ENCODE data around the gene DLK2. TPM values are rescaled to one million over a fixed set of nuclear protein-coding genes. Genes with fewer than 3 reads are reported as not detected.

DLK2 gene
- total RNA-seq, 1 experiment from 2014 or later = 0.75 TPM

DNA sequence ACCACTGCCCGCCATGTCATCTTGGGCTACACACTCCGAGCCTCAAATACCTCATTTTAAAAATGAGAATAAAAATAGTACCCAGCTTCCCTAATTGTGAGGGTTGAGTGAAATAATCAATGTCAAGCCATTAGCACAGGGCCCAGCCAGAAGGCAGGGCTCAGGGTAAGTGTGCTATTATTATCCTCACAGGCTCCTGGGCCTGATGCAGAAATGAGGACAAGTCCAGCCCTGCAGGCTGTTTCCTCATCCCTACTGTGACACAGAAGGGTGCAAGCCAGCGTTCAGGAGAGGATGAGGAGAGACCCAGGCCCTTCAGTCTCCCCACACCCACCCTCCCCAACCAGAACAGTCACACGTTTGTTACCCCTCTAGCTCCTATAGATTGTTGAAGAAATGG lies 4.0 kb downstream of the DLK2 start:
- ChIA-PET POLR2A (no interaction called here), CTCF (no interaction called here)
- Mint-ChIP-seq H3K9me3 (ENCODE audit: unreplicated experiment) (no peaks in the 10 kb centered on the region), H3K27ac (ENCODE audit: unreplicated experiment) (no peak overlapping the region), H3K4me3 (ENCODE audit: unreplicated experiment) (no peak overlapping the region), H3K36me3 (ENCODE audit: insufficient read depth, unreplicated experiment) (peaks cover 24% of the 10 kb centered on the region), H3K4me1 (ENCODE audit: low read depth, unreplicated experiment) (no peaks in the 10 kb centered on the region), H3K27me3 (ENCODE audit: insufficient read depth, unreplicated experiment) (no peaks in the 10 kb centered on the region)
- no peaks in the 10 kb centered on the region for H3K9me3 ChIP-seq
- intact Hi-C loops (cut with micrococcal nuclease; ENCODE audit: unreplicated experiment) = no loop called here
- no peak overlapping the region for H3K4me3 ChIP-seq (ENCODE audit: low read depth, low read length)
- H3K4me1 ChIP-seq = peaks cover 5% of the 10 kb centered on the region; the same call in 1 of the 2 replicates
- BruUV-seq (replicated peaks) = no TSS peak
- H3K36me3 ChIP-seq (ENCODE audit: control insufficient read depth, insufficient read depth, low read length) = no peaks in the 10 kb centered on the region
- no peak for DNase-seq
- no peak for TF ChIP-seq CTCF (IDR thresholded peaks at IDR 0.05; ENCODE audit: insufficient read depth in 1 of 2, low read depth in 1 of 2, low read length in 1 of 2, severe bottlenecking in 1 of 2, unreplicated experiment in 1 of 2)
- no peaks in the 10 kb centered on the region for H3K27me3 ChIP-seq (replicated peaks; ENCODE audit: control insufficient read depth, insufficient read depth, low read length)

- Mint-ChIP-seq H3K9me3 (ENCODE audit: unreplicated experiment) (no peaks in the 10 kb centered on the region), H3K27ac (ENCODE audit: unreplicated experiment) (no peak overlapping the region), H3K27me3 (ENCODE audit: insufficient read depth, unreplicated experiment) (no peaks in the 10 kb centered on the region), H3K4me1 (ENCODE audit: low read depth, unreplicated experiment) (no peaks in the 10 kb centered on the region), H3K4me3 (ENCODE audit: unreplicated experiment) (no peak overlapping the region), H3K36me3 (ENCODE audit: insufficient read depth, unreplicated experiment) (peaks cover 24% of the 10 kb centered on the region)
- ChIA-PET CTCF (no interaction called here), POLR2A (no interaction called here)
- intact Hi-C loops (cut with micrococcal nuclease; ENCODE audit: unreplicated experiment) = no loop called here
- Histone ChIP-seq H3K27me3 (replicated peaks; ENCODE audit: control insufficient read depth, insufficient read depth, low read length) (no peaks in the 10 kb centered on the region), H3K36me3 (ENCODE audit: control insufficient read depth, insufficient read depth, low read length) (no peaks in the 10 kb centered on the region), H3K9me3 (no peaks in the 10 kb centered on the region), H3K4me1 (no peaks in the 10 kb centered on the region), H3K4me3 (ENCODE audit: low read depth, low read length) (no peak overlapping the region)
- no peak for TF ChIP-seq CTCF (IDR thresholded peaks at IDR 0.05; ENCODE audit: insufficient read depth in 1 of 2, low read depth in 1 of 2, low read length in 1 of 2, severe bottlenecking in 1 of 2, unreplicated experiment in 1 of 2)
- BruUV-seq (replicated peaks) = no TSS peak
- no peak for DNase-seq
Observed at GRCh38 chr6:43450699-43451131, 4.6 kb downstream of the DLK2 start.

DNA sequence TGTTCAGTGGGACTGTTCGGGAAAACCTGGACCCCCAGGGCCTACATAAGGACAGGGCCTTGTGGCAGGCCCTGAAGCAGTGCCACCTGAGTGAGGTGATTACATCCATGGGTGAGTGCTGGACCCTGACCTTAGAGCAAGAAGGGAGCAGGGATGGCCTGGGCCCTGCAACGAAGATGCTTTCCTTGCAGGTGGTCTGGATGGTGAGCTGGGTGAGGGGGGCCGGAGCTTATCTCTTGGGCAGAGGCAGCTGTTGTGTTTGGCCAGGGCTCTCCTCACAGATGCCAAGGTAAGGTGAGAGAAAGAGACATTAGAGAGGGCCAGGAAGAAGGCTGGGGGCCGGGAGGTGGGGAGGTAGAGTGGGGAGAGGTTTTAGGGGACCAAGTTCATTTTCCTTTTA lies 6.4 kb downstream of the DLK2 start:
- H3K36me3 ChIP-seq (ENCODE audit: control insufficient read depth, insufficient read depth, low read length) = no peaks in the 10 kb centered on the region

More for the DNA sequence above, 6.4 kb downstream of the DLK2 start:
- Mint-ChIP-seq H3K36me3 (ENCODE audit: insufficient read depth, unreplicated experiment) (peaks cover 23% of the 10 kb centered on the region), H3K4me3 (ENCODE audit: unreplicated experiment) (no peak overlapping the region), H3K27me3 (ENCODE audit: insufficient read depth, unreplicated experiment) (no peaks in the 10 kb centered on the region), H3K4me1 (ENCODE audit: low read depth, unreplicated experiment) (no peaks in the 10 kb centered on the region), H3K9me3 (ENCODE audit: unreplicated experiment) (no peaks in the 10 kb centered on the region), H3K27ac (ENCODE audit: unreplicated experiment) (no peak overlapping the region)
- no peaks in the 10 kb centered on the region for H3K9me3 ChIP-seq
- BruUV-seq (replicated peaks) = no TSS peak
- H3K4me1 ChIP-seq = no peaks in the 10 kb centered on the region
- intact Hi-C loops (cut with micrococcal nuclease; ENCODE audit: unreplicated experiment) = no loop called here
- no peaks in the 10 kb centered on the region for H3K27me3 ChIP-seq (replicated peaks; ENCODE audit: control insufficient read depth, insufficient read depth, low read length)
- no peak for DNase-seq
- CTCF ChIA-PET = no interaction called here
- no peak overlapping the region for H3K4me3 ChIP-seq (ENCODE audit: low read depth, low read length)
- TF ChIP-seq CTCF (IDR thresholded peaks at IDR 0.05; ENCODE audit: insufficient read depth in 1 of 2, low read depth in 1 of 2, low read length in 1 of 2, severe bottlenecking in 1 of 2, unreplicated experiment in 1 of 2) = no peak
- POLR2A ChIA-PET = no interaction called here
